ENCODE measurements around the gene FAM193B. TPM values are rescaled to one million over a fixed set of nuclear protein-coding genes. Genes with fewer than 3 reads are reported as not detected.

FAM193B gene
- total and polyA plus RNA-seq, 9 of the 15 experiments (the other 6 are each of a cell fraction or from before 2014, with no cell fraction given): 4.4 to 76.4 (median 37.3) TPM

- no peak for TF ChIP-seq CUX1 (CRISPR knock-in tag; IDR thresholded peaks at IDR 0.05)
- peak; percentile 56 for TF ChIP-seq NKRF (IDR thresholded peaks at IDR 0.05; ENCODE audit: borderline replicate concordance)
- no peak for TF ChIP-seq FOSL1 (tag; conservative IDR thresholded peaks at IDR 0.05)
- TF ChIP-seq ZNF175 (CRISPR knock-in tag; IDR thresholded peaks at IDR 0.05; ENCODE audit: low read depth): no peak
- no peak for TF ChIP-seq ZNF232 (CRISPR knock-in tag; IDR thresholded peaks at IDR 0.05)
- TF ChIP-seq GTF3C2 (IDR thresholded peaks at IDR 0.05; ENCODE audit: borderline replicate concordance, extremely low read depth, insufficient read length): no peak
- TF ChIP-seq NFXL1 (CRISPR knock-in tag; IDR thresholded peaks at IDR 0.05): no peak
- no peak for TF ChIP-seq HMG20A (CRISPR knock-in tag; conservative IDR thresholded peaks at IDR 0.05)
- TF ChIP-seq CCAR2 (IDR thresholded peaks at IDR 0.05; ENCODE audit: low read depth, low read length): no peak
- no peak for TF ChIP-seq NBN (IDR thresholded peaks at IDR 0.05; ENCODE audit: low read depth)
- TF ChIP-seq ZNF253 (CRISPR knock-in tag; conservative IDR thresholded peaks at IDR 0.05): no peak
- TF ChIP-seq TCF7 (IDR thresholded peaks at IDR 0.05; ENCODE audit: borderline replicate concordance): no peak
- TF ChIP-seq RBFOX2 (IDR thresholded peaks at IDR 0.05; ENCODE audit: low read depth, low read length): peak; percentile 50; the same call in 1 of the 2 replicates
- TF ChIP-seq TBP (optimal IDR thresholded peaks at IDR 0.05; ENCODE audit: low read depth, low read length): peak; percentile 61
- TF ChIP-seq ZNF57 (CRISPR knock-in tag; IDR thresholded peaks at IDR 0.05): no peak
These were observed 62.9 kb downstream of the FAM193B start (continued) for GRCh38 chr5:177491429-177491945.

Data from K562 (cell line).